Neural progenitor cell (in vitro differentiated cells): ENCODE data around the gene PARN.

Experiments used
- EZH2 ChIP-seq: fragments of 200-600 bp; sonication (generic); IDR thresholded peaks from 2 replicates; pipeline ENCODE4 v1.6.1; 2017; ENCODE audit warnings: antibody characterized with exemption, mild to moderate bottlenecking, moderate library complexity
- EZH2phosphoT487 ChIP-seq: fragments of 200-600 bp; sonication (generic); IDR thresholded peaks from 2 replicates; pipeline ENCODE4 v1.6.1; 2017; ENCODE audit warnings: antibody characterized with exemption
- TF ChIP-seq, protein P1 (sequence below): fragments of 200-600 bp; sonication (generic); IDR thresholded peaks from 2 replicates; pipeline ENCODE4 v1.5.1; 2017; ENCODE audit warnings: antibody characterized with exemption, mild to moderate bottlenecking

DNA sequence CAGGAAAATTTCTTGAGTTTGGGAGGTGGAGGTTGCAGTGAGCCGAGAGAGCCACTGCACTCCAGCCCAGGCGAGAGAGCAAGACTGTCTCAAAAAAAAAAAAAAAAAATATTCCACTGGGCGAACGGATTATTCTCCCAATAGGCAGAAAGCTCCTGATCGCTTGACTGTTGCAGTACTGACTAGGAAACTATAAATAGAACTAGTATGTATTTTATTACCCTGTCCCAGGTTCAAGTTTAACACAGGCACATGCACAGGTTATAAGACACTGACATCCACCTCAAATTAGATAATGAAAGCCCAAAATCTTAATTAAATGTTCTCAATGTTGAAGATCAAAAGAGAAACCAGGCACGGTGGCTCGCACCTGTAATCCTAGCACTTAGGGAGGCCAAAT lies 11.5 kb downstream of the PARN start:
- TF ChIP-seq, protein P1, sequence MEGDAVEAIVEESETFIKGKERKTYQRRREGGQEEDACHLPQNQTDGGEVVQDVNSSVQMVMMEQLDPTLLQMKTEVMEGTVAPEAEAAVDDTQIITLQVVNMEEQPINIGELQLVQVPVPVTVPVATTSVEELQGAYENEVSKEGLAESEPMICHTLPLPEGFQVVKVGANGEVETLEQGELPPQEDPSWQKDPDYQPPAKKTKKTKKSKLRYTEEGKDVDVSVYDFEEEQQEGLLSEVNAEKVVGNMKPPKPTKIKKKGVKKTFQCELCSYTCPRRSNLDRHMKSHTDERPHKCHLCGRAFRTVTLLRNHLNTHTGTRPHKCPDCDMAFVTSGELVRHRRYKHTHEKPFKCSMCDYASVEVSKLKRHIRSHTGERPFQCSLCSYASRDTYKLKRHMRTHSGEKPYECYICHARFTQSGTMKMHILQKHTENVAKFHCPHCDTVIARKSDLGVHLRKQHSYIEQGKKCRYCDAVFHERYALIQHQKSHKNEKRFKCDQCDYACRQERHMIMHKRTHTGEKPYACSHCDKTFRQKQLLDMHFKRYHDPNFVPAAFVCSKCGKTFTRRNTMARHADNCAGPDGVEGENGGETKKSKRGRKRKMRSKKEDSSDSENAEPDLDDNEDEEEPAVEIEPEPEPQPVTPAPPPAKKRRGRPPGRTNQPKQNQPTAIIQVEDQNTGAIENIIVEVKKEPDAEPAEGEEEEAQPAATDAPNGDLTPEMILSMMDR = no peak
- TF ChIP-seq EZH2 = no peak
- TF ChIP-seq EZH2phosphoT487 = no peak
